ENCODE results near the gene TSPAN10.
A peak's percentile ranks its signal among the peaks of the same experiment; 100 is the strongest.

DNA sequence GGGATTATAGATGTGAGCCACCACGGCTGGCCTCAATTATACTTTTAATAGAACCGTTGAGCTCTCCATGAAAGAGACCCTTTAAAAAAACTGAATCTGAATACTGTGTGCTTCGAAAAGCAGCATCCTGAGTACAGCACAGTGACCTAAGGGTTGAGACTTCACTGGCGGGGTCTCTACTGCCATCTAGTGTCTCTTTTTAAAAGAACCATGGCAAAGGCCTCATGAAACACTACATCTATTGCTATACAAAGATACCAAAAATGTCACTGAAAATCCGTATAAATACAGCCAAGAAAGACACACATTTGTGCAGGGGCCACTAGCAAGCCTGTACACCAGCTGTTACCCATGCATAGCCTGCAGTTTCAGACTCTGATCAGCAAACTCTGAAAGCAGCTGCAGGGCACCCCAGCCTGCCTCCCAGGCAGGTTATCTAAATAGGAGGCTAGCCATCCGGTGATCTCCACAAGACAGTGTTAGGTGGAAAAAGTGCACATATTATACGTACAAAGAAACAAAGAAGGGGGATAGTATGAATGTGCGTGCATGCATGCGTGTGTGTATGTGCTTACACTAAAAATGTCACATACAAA, 35.4 kb upstream of the TSPAN10 start:
- TF ChIP-seq, protein P1, sequence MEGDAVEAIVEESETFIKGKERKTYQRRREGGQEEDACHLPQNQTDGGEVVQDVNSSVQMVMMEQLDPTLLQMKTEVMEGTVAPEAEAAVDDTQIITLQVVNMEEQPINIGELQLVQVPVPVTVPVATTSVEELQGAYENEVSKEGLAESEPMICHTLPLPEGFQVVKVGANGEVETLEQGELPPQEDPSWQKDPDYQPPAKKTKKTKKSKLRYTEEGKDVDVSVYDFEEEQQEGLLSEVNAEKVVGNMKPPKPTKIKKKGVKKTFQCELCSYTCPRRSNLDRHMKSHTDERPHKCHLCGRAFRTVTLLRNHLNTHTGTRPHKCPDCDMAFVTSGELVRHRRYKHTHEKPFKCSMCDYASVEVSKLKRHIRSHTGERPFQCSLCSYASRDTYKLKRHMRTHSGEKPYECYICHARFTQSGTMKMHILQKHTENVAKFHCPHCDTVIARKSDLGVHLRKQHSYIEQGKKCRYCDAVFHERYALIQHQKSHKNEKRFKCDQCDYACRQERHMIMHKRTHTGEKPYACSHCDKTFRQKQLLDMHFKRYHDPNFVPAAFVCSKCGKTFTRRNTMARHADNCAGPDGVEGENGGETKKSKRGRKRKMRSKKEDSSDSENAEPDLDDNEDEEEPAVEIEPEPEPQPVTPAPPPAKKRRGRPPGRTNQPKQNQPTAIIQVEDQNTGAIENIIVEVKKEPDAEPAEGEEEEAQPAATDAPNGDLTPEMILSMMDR (IDR thresholded peaks at IDR 0.05), result peak; percentile 64 to 84 (median 70)
- TF ChIP-seq POLR2AphosphoS5 (IDR thresholded peaks at IDR 0.05), result no peak
- TF ChIP-seq POLR2A (IDR thresholded peaks at IDR 0.05; ENCODE audit: low read depth), result no peak
